OCI-M2 (cell line): ENCODE results near the gene THOC2.
"Not testable (repeated sequence)": the region's sequence is repeated elsewhere in the genome, so short reads cannot be mapped to it uniquely, and the experiment has no call there.

Experiments
- DNase-seq: peaks from one replicate; lab custom pipeline; 2025; ENCODE audit not compliant: unreplicated experiment; lab: John Stamatoyannopoulos, UW

Gene THOC2

DNA sequence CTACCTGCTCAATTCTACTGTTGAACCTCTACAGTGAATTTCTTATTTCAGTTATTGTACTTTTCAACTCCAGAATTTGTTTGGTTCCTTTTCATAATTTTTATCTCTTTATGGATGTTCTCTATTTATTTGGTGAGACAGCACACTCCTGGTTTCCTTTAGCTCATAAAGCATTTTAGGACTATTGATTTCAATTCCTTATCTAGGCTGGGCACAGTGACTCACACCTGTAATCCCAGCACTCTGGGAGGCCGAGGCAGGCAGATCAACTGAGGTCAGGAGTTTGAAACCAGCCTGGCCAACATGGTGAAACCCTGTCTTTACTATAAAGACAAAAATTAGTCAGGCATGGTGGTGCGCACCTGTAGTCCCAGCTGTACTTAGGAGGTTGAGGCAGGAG, 57.7 kb downstream of the THOC2 start:
- DNase-seq = no peak

DNA sequence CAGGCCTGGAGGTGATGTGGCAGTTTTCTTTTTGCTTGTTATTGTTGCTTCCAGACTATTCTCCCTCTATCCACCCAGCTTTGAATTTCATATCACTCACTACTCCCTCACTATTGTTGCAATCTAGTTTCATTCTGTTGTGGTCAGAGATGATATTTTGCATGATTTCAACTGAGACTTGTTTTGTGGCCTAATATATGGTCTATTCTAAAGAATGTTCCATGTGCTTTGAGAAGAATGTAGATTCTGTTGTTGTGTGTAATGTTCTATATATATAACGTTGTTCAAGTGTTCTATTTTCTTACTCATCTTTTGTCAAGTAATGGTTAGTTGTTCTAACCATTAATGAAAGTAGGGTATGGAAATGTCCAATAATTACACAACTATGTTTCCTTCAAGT, 59.0 kb downstream of the THOC2 start:
- DNase-seq = no peak

DNA sequence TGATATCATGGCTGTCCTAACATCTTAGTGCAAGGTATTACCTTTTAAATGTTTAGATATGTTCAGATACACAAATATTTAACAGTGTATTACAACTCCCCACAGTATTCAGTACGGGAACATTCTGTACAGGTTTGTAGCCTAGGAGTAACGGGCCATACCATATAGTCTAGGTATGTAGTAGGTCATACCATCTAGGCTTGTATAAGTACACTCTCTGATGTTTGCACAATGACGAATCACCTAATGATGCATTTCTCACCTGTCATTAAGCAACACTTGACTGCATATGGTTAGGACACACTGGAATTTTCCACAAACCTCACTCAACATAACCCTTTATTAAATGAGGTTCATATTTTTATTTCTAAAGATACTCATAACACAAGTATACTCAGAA, 67.7 kb downstream of the THOC2 start:
- no peak for DNase-seq

DNA sequence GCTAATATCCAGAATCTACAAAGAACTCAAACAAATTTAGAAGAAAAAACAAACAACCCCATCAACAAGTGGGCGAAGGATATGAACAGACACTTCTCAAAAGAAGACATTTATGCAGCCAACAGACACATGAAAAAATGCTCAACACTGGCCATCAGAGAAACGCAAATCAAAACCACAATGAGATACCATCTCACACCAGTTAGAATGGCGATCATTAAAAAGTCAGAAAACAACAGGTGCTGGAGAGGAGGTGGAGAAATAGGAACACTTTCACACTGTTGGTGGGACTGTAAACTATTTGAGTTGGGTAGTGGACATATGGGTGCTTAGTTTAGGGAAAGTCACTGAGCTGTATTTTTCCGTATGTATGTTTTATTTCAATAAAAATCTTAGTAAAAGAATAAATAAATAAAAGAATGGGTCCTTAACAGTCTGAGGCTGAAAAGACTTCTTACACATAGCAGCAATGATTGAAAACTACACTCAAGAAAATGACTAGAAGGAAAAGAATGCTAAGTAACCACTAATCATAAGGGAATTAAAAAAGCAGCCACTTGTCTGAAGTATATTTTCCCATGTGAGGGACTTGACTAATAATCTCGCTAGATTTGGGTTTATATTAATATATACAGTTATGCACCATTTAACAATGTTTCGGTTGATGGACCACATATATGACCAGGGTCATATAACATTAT, 68.2 kb downstream of the THOC2 start:
- DNase-seq = not testable (repeated sequence)

DNA sequence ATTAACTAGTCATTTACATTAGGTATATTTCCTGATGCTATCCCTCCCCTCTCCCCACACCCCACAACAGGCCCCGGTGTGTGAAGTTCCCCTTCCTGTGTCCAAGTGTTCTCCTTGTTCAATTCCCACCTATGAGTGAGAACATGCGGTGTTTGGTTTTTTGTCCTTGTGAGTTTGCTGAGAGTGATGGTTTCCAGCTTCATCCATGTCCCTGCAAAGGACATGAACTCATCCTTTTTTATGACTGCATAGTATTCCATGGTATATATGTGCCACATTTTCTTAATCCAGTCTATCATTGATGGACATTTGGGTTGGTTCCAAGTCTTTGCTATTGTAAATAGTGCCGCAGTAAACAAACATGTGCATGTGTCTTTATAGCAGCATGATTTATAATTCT, 69.1 kb downstream of the THOC2 start:
- DNase-seq = not testable (repeated sequence)

DNA sequence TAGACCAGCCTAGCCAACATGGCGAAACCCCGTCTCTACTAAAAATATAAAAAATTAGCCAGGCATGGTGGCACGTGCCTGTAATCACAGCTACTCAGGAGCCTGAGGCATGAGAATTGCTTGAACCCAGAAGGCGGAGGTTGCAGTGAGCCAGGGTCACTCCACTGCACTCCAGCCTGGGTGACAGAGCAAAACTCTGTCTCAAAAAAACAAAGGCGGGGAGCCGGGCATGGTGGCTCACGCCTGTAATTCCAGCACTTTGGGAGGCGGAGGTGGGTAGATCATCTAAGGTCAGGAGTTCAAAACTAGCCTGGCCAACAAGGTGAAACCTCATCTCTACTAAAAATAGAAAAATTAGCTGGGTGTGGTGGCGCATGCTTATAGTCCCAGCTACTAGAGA, 76.3 kb downstream of the THOC2 start:
- DNase-seq = not testable (repeated sequence)

DNA sequence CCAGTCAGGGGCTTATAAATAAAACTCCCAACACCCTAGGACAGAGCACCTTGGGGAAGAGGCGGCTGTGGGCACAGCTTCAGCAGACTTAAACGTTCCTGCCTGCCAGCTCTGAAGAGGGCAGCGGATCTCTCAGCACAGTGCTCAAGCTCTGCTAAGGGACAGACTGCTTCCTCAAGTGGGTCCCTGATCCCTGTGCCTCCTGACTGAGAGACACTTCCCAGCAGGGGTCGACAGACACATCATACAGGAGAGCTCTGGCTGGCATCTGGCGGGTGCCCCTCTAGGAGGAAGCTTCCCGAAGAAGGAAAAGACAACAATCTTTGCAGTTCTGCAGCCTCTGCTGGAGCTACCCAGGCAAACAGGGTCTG, 84.1 kb downstream of the THOC2 start:
- DNase-seq = not testable (repeated sequence)

DNA sequence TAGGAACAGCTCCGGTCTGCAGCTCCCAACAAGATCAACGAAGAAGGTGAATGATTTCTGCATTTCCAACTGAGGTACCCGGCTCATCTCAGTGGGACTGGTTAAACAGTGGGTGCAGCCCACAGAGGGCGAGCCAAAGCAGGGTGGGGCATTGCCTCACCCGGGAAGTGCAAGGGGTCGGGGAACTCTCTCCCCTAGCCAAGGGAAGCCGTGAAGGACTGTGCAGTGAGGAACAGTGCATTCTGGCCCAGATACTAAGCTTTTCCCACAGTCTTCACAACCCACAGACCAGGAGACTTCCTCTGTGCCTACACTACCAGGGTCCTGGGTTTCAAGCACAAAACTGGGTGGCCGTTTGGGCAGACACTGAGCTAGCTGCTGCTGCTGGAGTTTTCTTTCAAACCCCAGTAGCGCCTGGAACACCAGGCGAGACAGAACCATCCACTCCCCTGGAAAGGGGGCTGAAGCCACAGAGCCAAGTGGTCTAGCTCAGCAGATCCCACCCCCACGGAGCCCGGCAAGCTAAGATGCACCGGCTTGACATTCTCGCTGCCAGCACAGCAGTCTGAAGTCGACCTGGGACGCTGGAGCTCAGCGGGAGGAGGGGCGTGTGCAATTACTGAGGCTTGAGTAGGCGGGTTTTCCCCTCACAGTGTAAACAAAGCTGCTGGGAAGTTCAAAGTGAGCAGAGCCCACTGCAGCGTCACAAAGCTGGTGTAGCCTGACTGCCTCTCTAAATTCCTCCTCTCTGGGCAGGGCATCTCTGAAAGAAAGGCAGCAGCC, 84.6 kb downstream of the THOC2 start:
- DNase-seq = no peak

DNA sequence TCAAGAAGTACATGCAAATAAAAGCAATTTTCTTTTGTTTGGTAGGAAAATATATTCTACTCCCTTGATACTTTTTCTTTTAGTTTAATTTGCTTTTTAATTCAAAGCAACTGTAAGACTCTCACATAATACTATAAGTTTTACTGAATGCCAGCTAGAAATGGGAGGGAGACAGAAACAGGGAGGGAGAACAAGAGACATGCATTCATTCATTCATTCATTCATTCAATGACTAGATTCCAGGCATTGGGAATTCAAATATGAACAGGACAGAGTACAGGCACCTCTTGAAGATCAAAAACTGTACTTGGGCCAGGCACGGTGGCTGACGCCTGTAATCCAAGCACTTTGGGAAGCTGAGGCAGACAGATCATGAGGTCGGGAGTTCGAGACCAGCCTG, 85.6 kb downstream of the THOC2 start:
- DNase-seq = no peak

DNA sequence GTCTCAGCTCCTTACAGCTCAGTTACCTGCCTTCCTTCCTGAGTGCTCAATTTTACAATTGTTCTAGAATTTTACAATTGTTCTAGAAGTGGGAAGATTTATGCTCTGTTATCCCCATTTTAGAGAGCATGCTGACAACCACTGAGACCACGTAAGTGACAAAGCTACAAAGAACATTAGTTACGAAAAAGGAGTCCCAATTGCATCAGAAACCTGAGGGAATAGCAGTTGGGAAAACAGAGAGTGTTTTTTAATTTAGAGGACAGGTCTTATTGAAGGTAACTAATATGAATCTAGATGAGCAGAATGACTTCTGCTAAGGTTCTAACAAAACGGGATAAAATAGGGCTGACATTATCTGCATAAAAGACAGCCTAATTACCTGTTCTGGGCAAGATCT, 103.3 kb downstream of the THOC2 start:
- no peak for DNase-seq

DNA sequence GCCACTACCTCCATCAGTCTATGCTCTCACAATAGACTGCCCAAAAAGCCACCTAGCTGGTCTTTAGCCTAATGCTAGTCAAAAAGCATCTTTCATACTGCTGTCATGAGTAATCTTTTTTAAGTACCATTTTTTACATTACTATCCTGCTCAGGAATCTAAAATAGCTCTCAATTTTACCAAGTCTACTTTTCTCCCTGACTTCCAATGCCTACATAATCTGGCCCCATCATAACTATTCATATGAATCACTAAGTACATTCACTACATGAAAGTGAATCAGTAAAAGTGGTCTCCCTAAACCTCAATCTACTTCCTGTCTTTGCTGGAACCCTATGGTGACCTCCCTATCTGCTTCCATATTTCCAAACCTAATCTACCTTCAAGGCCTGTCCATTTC, 105.9 kb downstream of the THOC2 start:
- no peak for DNase-seq

DNA sequence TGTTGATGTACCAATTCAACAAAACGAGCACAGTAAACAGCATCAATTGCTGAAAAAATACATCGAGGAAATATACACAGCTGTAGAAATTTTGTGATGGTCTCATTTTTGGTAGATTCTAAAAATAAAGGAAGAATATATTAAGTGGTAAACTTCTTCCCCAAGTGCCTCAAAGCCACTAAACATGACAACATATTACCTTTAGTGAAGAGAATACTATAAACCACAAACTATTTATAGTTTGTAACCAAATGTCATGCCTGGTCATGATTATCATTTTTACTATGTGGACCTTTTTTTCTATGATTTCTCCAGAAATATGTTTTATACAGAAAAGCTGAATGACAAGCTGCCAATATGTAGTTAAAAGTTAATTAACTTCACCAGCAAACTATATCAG, 106.9 kb downstream of the THOC2 start:
- DNase-seq = no peak

DNA sequence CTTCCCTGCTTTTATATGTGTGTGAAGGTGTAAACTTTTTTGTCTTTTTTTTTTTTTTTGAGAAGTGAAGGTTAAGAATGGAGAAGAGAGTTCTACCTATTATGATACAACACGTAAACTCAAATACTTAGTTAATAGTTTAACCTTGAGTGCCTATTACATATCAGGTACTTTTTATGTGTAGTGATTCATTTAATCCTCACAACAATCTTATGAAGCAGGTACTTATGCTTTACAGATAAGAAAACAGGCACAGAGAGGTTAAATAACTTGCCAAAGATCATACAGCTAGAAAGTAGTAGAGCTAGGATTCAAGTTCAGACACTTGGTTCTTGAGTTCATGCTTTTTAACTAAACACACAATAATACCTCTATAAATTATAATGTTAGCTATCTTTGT, 107.4 kb downstream of the THOC2 start:
- DNase-seq = no peak

DNA sequence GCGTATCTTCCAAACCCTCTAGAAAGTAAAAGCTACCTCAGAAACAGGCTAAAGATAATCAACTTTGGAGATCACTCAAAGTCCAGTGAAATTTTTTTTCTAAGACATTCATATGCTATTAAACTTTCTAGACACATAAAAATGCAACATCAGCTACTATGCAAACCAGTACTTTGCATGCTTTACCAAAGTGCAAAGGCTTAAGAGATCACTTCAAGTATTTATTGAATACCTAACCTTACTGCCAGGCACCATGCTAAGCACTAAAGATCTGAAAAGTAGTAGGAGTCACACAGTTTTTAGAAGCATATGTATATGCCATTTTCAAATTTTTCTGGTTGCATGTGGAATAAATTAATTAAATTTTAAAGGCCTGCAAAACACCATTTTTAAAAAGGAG, 115.8 kb downstream of the THOC2 start:
- no peak for DNase-seq

DNA sequence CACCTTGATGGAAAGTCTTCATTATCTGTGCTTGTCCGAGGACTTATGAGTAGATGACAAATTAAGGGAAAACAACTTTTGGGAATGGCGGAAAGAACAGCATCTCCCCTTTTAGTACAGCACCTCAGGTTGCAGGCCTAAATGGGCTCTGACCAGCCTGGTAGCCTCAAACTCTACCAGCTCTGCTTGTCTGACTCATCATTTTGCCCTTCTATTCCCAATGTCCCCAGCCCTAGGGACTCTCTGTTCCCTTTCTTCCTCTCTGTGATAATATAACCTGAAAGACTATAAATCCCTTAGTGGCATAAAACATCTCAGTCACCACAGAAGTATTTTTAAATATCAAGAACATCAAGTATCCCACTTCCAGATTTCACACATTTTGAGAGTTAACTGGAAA, 121.9 kb downstream of the THOC2 start:
- DNase-seq = no peak

DNA sequence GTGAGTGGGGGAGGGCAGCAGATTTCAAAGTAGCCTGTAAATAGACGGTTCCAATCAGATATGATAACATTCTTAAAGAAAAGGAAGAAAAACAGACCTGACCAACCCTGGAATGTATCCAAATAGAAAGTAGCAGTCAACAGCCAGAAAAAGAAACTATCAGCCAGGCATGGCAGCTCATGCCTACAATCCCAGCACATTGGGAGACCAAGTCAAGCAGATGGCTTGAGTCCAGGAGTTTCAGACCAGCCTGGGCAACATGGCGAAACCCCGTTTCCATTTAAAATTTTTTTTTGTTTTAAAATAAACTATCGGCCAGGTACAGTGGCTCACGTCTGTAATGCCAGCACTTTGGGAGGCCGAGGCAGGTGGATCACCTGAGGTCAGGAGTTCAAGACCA, 125.0 kb downstream of the THOC2 start:
- no peak for DNase-seq

DNA sequence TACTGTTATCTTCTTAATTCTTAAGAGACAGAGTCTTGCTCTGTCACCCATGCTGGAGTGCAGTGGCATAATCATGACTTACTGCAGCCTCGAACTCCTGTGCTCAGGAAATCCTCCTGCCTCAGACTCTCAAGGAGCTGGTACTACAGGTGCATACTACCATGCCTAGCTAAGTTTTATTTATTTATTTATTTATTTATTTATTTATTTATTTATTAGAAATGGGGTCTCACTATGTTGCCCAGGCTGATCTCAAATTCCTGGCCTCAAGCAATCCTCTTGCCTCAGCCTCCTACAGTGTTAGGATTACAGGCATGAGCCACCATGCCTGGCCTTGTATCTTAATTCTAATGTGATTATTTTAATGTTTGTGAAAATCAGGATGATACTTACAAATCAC, 125.6 kb downstream of the THOC2 start:
- no peak for DNase-seq

DNA sequence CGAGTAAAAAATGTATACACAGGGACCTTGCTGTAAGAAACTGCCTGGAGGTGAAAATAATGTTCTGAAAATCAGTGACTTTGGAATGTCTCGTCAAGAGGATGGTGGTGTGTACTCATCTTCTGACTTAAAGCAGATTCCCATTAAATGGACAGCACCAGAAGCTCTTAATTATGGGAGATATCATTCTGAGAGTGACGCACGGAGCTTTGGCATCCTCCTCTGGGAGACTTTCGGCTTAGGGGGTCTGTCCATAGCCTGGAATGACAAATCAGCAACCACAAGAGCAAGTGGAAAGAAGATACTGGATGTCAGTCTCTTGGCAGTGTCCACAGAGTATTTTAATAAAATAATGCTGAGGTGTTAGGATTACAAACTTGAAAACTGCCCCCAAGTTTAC, 129.4 kb downstream of the THOC2 start:
- DNase-seq = no peak

DNA sequence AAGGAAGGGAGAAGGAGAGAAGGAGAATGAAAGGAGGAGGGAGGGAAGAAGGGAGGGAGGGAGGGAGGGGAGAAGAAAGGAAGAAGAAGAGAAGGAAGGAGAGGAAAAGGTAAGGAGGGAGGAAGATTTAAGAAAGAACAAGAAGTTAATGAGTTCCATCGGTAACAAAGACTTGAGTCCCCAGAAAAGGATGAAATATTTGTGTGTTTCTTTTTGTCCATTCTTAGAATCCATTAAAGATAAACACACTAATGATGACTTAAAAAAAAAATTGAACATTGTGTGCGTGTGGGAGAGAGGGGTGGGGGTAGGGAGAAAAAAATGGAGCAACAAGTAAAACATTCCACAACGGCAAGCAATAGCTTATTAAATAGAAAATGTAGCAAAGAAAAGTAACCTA, 131.4 kb downstream of the THOC2 start:
- DNase-seq = no peak

DNA sequence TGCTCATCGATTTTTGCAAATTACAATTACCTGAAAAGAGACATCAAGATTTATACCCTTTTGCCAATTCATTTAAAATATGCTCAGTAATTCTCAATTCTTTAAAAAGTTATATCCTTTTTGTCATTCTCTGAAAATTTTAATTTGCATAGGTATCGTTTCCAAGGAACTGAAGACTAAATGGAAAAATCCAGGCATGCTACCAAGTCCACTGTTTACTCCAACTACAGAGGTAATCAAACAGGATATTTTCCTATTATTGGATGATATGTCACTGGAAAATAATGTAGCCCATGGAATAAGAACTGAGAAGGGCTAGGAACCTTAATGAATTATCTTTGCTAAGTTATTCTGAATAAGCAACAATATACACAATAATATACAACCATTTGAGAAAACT, 132.7 kb downstream of the THOC2 start:
- no peak for DNase-seq

DNA sequence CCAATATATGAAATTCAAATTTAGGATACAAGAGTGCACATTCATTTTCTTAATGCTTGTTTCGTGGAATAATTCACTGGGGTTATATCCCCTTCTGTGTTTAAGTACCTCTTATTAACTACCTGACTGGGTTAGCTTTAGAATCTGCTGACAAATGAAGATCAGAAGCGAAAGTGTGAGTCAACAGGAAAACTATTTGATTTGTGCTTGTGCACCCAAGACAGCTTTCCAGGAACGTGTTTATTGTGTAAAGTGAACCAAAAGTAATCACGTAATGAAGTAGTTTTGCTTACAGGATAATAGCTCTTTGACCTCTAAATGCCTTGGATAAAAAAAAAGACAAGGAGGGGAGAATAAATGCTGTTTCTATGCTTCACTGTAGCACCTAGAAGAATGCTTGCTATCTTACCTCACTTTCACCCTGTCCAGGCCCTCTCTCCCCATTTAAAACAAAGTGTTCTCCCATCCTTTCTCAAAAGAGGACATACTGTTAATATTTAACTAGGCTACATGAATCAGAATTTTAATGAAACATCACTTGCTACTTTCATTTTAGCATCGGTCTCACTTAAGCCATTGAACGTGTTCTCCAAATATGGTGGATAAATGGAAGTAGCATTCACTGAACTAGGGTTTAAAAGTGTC, 141.9 kb downstream of the THOC2 start:
- no peak for DNase-seq

DNA sequence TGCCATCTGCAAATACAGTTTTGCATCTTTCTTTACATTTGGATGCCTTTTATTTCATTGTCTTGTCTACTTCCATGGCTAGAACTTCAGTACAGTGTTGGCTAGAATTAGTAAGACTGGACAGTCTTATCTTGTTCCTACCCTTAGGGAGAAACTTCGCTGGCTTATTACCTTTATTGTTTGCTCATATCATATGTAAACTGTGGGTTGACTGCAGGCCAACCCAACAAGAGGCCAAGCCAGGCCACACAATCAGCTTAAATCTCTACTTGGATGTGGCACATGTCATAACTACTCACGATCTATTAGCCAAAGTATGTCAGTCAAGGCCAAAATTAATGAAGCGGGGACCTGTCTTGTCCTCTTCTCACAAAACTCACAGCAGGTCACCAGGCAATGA, 144.1 kb downstream of the THOC2 start:
- no peak for DNase-seq
